Stomach (tissue), 4 donors: ENCODE measurements around the gene SWI5.

Experiments used
- CTCF ChIP-seq, 7 experiments: fragments of 450-650 bp in 4 of 7; fragments of 200-600 bp in 3 of 7; sonication (generic) in 3 of 7; IDR thresholded peaks; one replicate each; pipeline ENCODE4 v1.5.1; 2016 to 2019; ENCODE audit warnings: antibody characterized with exemption in 7 of 7, control low read depth in 2 of 7, mild to moderate bottlenecking in 1 of 7
- POLR2A ChIP-seq, 4 donors: fragments of 450-650 bp; IDR thresholded peaks; one replicate each; pipeline ENCODE4 v1.6.1; 2016; ENCODE audit warnings: antibody characterized with exemption in 4 of 4, control low read depth in 2 of 4, mild to moderate bottlenecking in 1 of 4, moderate library complexity in 1 of 4
- POLR2AphosphoS5 ChIP-seq, 3 donors: sonication (generic); formaldehyde crosslinking; IDR thresholded peaks; one replicate each; pipeline ENCODE4 v1.6.1; 2016; ENCODE audit warnings: antibody characterized with exemption in 3 of 3

GRCh38 chr9:128304971-128305288, 28.9 kb downstream of the SWI5 start:
- TF ChIP-seq CTCF (IDR thresholded peaks at IDR 0.05): no peak
- no peak for TF ChIP-seq POLR2A (IDR thresholded peaks at IDR 0.05)
- TF ChIP-seq POLR2AphosphoS5 (IDR thresholded peaks at IDR 0.05): no peak
